Tibial artery (tissue), 4 donors: Measurements from ENCODE around the gene SLC35G2.
"Not testable (repeated sequence)": the region's sequence is repeated elsewhere in the genome, so short reads cannot be mapped to it uniquely, and the experiment has no call there.

Experiments
- DNase-seq, 2 donors: peaks; one replicate each; pipeline ENCODE4 v3.0.0-alpha.2; 2019
- H3K27ac ChIP-seq, 2 donors: fragments of 200-600 bp; sonication (generic) in 1 of 2; 1 replicate in 1 of 2; 2 replicates in 1 of 2; pipeline ENCODE4 v1.5.1; 2018 to 2019; ENCODE audit warnings: mild to moderate bottlenecking in 1 of 2
- H3K27me3 ChIP-seq, 2 donors: fragments of 200-600 bp; sonication (generic) in 1 of 2; one replicate each; pipeline versions ENCODE4 v1.5.1 to v1.6.0; 2016 to 2019
- H3K36me3 ChIP-seq, 3 donors: fragments of 200-600 bp; sonication (generic) in 2 of 3; one replicate each; pipeline ENCODE4 v1.5.1; 2016 to 2019; ENCODE audit warnings: mild to moderate bottlenecking in 2 of 3
- H3K4me1 ChIP-seq, 4 donors: fragments of 200-600 bp; sonication (generic) in 2 of 4; 1 replicate in 3 of 4; 2 replicates in 1 of 4; pipeline ENCODE4 v1.5.1; 2016 to 2019
- H3K4me3 ChIP-seq, 2 donors: fragments of 200-600 bp; sonication (generic) in 1 of 2; 1 replicate in 1 of 2; 2 replicates in 1 of 2; pipeline ENCODE4 v1.5.1; 2018 to 2019; ENCODE audit warnings: mild to moderate bottlenecking in 2 of 2
- H3K9me3 ChIP-seq, 3 donors: fragments of 200-600 bp; sonication (generic) in 1 of 3; one replicate each; pipeline ENCODE4 v1.5.1; 2016 to 2019
- intact Hi-C: fragments of 100-400 bp; cut with DNase I; formaldehyde crosslinking; loops from one replicate; pipeline ENCODE4 v1.15.0; 2023; ENCODE audit warnings: low total_unique reads
- TF ChIP-seq, protein P1 (sequence below), 2 experiments: fragments of 200-600 bp in 1 of 2; fragments of 450-650 bp in 1 of 2; IDR thresholded peaks; one replicate each; pipeline ENCODE4 v1.5.1; 2017 to 2019; ENCODE audit warnings: antibody characterized with exemption in 2 of 2, mild to moderate bottlenecking in 1 of 2, moderate library complexity in 1 of 2

SLC35G2 gene

DNA sequence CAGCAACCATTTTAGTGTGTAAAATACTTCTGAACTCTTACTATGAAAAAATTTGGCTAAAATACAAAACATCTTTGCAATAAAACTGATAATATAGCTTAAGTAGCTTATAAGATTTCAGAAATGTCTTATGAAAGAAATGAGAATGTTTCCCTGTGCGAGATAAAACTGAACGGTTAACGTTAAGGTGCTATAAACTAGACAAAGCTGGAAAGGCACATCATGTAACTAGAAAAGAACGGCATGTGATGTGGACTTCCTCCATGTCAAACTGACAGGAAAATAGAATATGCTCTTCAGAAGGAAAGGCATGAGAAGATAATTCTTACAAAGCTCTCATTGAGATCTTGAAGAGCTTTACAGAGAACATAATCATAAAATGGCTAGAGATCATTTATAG is 79.6 kb downstream of the SLC35G2 start:
- H3K4me1 ChIP-seq, result peaks cover 0 to 17% (median 4%) of the 10 kb centered on the region in 4 donors
- H3K4me3 ChIP-seq, result no peak overlapping the region
- H3K36me3 ChIP-seq, result peaks cover 0 to 6% (median 0%) of the 10 kb centered on the region in 3 donors
- no peaks in the 10 kb centered on the region for H3K27me3 ChIP-seq
- H3K27ac ChIP-seq, result no peak overlapping the region
- TF ChIP-seq, protein P1, sequence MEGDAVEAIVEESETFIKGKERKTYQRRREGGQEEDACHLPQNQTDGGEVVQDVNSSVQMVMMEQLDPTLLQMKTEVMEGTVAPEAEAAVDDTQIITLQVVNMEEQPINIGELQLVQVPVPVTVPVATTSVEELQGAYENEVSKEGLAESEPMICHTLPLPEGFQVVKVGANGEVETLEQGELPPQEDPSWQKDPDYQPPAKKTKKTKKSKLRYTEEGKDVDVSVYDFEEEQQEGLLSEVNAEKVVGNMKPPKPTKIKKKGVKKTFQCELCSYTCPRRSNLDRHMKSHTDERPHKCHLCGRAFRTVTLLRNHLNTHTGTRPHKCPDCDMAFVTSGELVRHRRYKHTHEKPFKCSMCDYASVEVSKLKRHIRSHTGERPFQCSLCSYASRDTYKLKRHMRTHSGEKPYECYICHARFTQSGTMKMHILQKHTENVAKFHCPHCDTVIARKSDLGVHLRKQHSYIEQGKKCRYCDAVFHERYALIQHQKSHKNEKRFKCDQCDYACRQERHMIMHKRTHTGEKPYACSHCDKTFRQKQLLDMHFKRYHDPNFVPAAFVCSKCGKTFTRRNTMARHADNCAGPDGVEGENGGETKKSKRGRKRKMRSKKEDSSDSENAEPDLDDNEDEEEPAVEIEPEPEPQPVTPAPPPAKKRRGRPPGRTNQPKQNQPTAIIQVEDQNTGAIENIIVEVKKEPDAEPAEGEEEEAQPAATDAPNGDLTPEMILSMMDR (IDR thresholded peaks at IDR 0.05), result no peak
- no peaks in the 10 kb centered on the region for H3K9me3 ChIP-seq
- no peak for DNase-seq
- intact Hi-C loops, result no loop called here

DNA sequence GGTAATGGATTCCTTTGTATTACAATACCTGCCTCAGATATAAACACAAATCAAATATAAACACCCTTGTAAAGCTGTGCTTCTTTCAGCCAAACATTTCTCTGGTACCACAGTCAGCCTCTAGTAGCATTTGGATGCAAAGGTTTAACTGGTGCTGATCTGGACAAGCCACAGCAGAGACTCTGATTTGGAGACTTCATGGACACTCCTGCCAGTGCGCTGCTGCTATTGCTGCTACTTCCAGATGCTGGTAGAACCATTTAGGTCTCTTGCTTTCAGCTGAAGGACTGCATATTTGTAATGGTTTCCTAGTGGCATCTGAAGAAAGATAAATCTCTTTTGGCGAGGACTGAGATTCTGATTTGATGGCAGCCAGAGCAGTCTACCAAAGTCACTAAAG is 80.0 kb downstream of the SLC35G2 start:
- peaks cover 0 to 6% (median 0%) of the 10 kb centered on the region in 3 donors for H3K36me3 ChIP-seq
- intact Hi-C loops, result no loop called here
- no peak for DNase-seq
- TF ChIP-seq, protein P1 (IDR thresholded peaks at IDR 0.05), result no peak
- no peak overlapping the region for H3K4me3 ChIP-seq
- peaks cover 0 to 13% (median 2%) of the 10 kb centered on the region in 4 donors for H3K4me1 ChIP-seq
- H3K9me3 ChIP-seq, result peaks cover 0 to 2% (median 1%) of the 10 kb centered on the region in 3 donors
- no peak overlapping the region for H3K27ac ChIP-seq
- H3K27me3 ChIP-seq, result no peaks in the 10 kb centered on the region

DNA sequence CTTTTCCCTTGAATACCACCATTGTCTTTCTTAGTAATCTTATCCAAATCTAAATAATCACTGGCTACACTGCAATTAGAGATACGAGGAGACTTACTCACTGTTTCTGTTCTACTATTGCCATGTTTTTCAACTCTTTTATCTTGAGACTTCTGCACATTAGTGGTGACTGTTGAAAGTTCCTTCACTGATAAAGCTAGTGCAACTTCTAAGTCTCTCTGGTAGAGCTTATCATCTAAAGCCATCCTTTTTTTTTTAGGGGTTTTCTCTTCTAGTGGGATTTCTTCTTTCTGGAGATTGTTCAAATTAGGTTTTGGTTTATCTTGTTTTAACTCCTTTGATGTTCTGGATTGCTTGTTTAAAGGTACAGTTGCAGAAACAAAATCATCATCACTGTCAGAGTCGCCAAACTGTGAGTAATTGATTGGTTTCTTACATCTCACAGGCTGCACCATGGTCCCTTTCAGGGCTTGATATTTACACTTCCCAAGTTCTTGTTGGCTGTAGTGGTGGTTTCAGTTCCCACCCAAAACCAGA is 80.8 kb downstream of the SLC35G2 start:
- H3K4me1 ChIP-seq, result peaks cover 0 to 8% (median 0%) of the 10 kb centered on the region in 4 donors
- no peaks in the 10 kb centered on the region for H3K27me3 ChIP-seq
- no peak for DNase-seq
- peaks cover 0 to 9% (median 6%) of the 10 kb centered on the region in 3 donors for H3K9me3 ChIP-seq
- TF ChIP-seq, protein P1 (IDR thresholded peaks at IDR 0.05), result no peak
- H3K4me3 ChIP-seq, result no peak overlapping the region
- intact Hi-C loops, result no loop called here
- H3K36me3 ChIP-seq, result peaks cover 0 to 6% (median 0%) of the 10 kb centered on the region in 3 donors
- no peak overlapping the region for H3K27ac ChIP-seq

DNA sequence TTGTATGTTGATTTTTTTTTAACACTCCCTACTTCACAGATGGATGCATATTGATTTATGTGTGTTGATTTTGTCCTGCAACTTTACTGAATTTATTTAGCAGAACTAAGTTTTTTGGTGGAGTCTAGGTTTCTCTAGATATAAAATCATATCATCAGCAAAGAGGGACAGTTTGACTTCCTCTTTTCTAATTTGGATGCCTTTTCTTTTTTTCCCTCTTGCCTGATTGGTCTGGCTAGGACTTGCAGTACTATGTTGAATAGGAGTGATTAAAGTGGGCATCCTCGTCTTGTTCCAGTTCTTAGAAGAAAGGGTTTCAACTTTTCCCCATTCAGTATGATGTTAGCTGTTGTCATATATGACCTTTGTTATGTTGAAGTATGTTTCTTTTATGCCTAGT is 81.8 kb downstream of the SLC35G2 start:
- intact Hi-C loops, H3K27ac ChIP-seq: not testable (repeated sequence)

DNA sequence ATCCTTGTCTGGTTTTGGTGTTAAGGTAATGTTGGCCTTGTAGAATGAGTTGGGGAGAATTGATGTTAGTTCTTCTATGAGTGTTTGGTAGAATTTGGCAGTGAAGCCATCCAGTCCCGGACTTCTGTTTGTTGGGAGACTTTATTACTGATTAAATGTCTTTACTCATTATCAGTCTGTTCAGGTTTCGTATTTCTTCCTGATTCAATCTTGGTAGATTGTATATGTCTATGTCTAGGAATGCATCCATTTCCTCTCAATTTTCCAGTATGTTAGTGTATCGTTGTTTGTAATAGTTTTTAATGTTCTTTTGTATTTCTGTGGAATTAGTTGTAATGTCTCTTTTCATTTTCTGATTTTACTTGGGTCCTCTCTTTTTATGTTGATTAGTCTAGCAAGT is 82.5 kb downstream of the SLC35G2 start:
- H3K4me1 ChIP-seq, result peaks cover 0 to 11% (median 1%) of the 10 kb centered on the region in 4 donors
- intact Hi-C loops, result no loop called here
- TF ChIP-seq, protein P1 (IDR thresholded peaks at IDR 0.05), result no peak
- no peak overlapping the region for H3K27ac ChIP-seq
- peaks cover 0 to 13% (median 6%) of the 10 kb centered on the region in 3 donors for H3K9me3 ChIP-seq
- H3K27me3 ChIP-seq, result no peaks in the 10 kb centered on the region
- no peak overlapping the region for H3K4me3 ChIP-seq
- H3K36me3 ChIP-seq, result peaks cover 0 to 6% (median 0%) of the 10 kb centered on the region in 3 donors
- DNase-seq, result no peak

More for the DNA sequence above, 81.8 kb downstream of the SLC35G2 start:
- H3K4me3 ChIP-seq, H3K27me3 ChIP-seq, H3K4me1 ChIP-seq, DNase-seq, H3K36me3 ChIP-seq: not testable (repeated sequence)
- H3K9me3 ChIP-seq, result peaks cover 0 to 13% (median 6%) of the 10 kb centered on the region in 3 donors

DNA sequence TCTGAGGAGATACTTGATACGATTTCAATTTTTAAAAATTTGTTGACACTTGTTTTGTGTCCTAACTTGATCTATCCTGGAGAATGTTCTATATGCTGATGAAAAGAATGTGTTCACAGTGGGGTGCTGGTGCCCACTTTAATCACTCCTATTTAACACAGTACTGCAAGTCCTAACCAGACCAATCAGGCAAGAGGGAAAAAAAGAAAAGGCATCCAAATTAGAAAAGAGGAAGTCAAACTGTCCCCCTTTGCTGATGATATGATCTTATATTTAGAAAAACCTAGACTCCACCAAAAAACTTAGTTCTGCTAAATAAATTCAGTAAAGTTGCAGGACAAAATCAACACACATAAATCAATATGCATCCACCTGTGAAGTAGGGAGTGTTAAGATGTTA is 83.6 kb downstream of the SLC35G2 start:
- H3K9me3 ChIP-seq, result peaks cover 0 to 13% (median 6%) of the 10 kb centered on the region in 3 donors
- H3K36me3 ChIP-seq, intact Hi-C loops, H3K4me3 ChIP-seq, H3K27me3 ChIP-seq, DNase-seq, H3K27ac ChIP-seq: not testable (repeated sequence)
- peaks cover 0 to 16% (median 4%) of the 10 kb centered on the region in 4 donors for H3K4me1 ChIP-seq
